GM18517 (cell line): ENCODE data around the gene BBX.

Source experiments
- ATAC-seq: cut with Tn5 transposase; IDR thresholded peaks from one replicate; pipeline ENCODE4 v1.9.1; 2021; ENCODE audit warnings: mild to moderate bottlenecking, moderate library complexity; ENCODE audit not compliant: unreplicated experiment

The BBX gene

DNA sequence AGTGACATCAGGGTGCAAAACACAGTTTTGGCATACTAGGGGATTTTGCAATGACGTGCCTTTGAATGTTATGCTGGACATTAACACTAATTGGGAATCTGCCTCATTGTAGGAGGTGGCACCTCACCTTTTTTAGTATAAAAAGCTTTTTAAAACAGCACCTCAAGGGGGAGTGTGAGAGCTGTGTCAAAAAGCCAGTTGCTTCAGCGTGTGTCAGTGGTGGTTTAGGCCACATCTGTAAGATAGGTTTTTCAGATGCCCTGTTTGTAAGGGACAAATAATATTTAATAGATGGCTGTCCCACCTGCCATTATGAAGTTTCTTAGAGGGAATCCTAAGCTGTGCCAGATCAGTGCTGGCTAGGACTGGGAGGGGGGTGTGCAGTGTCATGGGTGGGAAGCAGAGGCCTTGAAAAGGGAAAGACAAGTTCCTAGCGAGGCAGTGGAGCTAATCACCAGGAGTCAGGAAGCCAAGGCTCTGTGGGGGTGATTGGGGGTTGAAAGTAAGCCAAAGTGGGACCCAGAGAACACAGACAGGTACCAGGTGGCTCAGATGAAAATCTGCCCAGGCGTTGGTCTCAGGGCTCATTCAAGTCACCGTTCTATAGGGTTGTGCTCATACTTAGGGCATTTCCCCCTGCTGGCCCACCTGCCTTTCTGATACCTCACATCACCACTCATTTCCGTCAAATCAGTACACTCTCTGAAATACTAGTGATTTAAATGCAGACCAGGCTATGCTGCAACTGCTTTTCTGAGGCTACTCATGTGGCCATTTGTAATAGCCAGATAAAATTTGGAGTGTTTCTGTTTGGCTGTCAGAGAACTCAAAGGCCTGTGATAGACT is 120.5 kb downstream of the BBX start:
- ATAC-seq, result no peak

DNA sequence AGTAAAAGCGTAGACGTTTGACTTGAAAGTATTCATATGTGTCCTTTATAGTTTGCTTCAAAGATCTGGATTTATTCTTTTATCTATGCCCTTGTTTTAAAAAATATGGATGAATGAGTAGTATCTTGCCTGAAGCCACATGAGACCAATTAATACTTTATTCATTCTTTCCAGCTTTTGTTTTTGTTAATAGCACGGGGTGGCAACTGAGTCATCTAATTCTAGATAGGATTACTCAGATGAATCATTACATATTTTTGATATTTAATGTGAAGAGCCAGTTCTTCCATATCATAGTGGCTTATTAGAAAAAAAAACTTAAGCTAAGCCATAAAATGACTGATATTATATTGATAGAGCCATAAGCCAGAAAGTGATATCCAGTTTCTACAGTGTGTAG is 121.9 kb downstream of the BBX start:
- ATAC-seq, result no peak

DNA sequence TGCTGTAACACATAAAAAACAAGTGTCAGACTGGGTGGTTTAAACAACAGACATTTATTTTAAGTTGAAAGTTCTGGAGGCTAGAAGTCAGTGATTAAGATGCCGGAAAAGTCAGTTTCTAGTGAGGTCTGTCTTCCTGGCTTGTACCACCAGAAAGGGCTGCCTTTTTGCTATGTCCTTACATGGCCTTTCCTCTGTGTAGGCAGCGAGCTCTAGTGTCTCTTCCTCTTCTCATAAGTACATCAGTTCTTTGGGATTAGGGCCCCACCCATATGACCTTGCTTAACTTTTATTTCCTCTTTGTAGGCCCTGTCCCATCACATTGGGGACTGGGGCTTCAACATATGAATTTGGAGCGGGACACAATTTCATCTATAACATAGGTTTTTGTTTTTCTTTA is 128.0 kb downstream of the BBX start:
- no peak for ATAC-seq

DNA sequence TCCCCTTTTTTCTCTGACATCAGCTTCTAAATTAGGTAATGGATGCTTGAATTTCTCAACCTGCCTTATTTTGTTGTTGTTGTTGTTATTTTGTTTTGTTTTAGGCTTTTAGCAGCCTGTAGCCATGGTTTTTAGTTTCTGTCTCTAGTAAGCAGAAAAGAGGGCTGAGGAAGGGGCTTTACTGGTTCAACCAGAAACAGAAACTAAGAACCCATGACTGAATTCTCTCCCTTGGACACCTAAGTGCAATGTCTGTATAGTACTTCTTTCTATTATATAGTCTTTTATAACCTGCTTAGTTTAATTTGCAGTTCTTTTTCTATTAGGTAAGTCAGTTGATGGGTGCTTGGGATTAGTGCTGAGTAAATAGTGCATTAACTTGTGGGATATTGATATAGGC is 129.0 kb downstream of the BBX start:
- ATAC-seq, result peak; percentile 87

DNA sequence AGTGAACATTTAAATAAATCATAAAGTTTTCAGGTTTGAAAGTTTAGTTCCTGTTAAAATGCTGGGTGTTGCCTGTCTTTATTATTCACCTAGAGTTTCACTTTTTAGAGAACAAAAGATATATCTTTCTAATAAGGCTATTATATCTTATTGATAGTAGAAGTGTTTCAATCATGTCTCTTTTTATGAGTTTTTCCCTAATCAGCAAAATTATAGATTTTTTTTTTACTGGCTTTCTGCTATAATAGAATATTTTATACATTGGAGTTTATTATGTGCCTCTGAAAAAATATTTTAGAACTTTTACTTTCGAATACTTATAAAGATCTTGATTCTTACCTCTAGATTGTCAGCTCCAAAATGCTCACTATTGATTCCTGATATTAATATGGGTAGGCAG is 131.5 kb downstream of the BBX start:
- ATAC-seq, result no peak

DNA sequence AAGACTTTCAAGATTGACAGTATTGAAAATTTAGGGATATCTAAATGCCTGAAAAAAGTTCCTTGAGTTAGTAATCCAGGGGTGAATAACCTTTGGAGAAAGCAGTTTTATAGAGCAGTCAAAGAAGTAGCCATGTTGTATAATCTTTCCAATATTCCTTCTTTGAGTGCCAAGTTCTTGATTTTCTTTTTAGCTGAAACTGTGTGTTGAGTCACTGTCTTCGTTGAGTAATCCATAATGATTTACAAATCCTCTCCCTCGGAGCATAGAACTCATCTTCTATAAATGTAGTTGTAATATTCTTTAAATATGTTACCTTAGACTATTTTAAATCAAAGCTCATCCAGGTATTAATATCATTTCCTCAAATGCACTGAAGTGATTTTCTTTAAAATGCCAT is 135.2 kb downstream of the BBX start:
- ATAC-seq, result no peak

DNA sequence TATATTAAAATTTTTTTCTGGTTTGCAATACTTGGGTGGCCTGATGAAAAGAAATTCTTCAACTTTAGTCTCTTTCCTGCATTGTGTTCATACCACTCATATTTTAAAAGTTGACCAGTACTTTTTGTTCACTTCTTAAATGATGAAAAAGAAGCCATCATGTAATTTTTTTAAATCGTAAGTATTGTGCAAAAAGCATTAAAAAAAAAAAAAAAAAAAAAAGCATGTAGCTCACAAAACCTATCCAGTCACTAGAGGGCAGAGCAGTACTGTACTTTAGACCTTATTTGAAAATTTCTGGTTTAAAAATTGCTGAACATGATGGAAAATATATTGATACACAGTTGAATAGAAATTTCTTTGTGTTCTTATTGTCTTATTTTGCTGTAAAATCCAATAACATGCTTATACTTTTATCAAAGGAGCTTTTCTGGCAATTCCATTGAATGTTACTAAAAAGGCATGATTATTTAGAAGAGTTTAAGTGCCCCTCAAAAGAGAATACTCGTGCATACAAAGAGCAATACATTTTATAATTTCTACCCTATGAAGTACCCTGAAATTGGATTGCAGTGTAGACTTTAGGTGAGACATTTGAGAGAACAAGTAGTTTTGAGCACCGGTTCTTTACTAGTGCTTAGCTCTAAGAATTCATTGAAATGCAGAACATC is 137.7 kb downstream of the BBX start:
- no peak for ATAC-seq

DNA sequence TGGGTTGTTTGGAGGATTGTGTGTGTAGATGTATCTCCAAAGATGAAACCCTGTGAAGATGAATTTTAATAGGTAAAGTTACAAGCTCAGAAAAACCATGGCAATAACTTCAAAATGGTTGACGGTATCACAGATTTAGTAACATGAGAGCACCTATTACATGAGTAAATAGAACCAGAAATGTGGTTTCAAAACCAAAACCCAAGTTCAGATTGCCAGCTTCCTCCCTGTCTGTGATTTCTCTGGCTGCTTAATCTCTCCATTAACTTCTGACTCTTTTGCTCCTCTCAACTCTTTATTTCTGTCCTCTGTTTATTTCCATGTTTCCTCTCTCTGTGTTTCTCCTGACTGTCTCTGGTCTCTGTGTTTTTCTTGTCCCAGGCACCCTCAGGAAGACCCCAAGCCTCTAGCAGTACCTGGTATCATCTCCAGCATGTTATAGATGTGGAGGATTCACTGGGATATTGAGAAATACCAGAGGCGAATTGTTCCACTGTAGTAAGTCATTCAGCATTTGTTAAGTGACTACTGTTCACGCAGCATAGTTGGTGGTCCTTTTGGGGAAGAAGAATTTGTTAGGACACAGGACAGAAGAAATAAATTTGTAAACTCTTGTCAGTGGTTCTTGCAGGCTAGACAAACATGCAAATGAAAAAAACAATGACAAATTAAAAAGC is 138.8 kb downstream of the BBX start:
- ATAC-seq, result no peak

DNA sequence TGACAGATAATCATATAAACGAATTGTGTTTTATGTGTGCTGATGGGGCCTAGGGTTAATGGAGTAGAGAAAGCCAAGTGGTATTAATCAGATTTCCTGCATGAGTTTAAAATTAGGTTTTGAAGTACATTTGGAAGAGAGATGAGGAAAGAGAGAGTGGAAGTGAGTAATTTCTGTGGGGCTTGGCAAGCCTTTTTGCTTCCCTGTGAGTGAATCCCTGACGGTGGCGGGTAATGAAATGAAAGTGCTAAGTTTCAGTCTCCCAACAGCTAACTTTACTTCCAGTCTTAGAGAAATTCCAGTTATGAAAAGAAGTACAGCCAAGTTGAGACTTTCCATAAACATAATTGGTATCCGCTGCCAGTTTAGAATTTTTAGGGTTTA is 139.4 kb downstream of the BBX start:
- no peak for ATAC-seq

DNA sequence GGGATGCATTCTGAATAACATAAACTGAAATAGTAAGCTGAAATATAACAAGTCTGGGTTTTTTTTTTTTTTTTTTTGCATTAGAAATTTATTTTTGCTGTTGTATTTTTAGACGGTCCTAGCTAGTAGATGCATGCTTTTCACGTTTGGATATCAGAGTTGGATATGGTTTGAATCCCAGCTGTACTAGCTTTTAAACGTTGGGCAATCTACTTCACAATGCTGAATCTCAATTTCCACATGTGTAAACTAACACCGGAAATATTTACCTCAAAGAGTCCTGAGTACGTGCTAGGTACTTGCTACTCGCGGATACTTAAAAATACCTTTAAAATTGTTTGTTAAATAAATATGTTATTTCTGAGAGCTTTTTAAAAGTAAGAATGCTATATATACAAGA is 139.8 kb downstream of the BBX start:
- ATAC-seq, result no peak

DNA sequence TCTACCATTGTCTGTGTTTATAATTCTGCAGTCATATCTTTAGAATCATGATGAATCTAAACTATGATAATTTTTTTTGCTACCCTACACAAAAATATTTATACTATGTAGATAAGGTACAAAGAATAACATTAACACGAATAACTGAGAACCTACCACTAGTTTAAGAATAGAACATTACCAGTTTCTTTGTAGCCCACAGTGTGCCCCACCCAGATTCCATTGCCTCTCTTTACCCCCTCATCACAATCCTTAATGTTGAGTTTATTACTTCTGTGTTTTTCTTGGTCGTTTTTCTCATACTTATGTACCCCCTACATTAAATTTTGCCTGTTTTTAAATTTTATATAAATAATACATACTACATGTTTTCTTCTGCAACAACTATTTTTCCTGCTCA is 140.5 kb downstream of the BBX start:
- no peak for ATAC-seq

DNA sequence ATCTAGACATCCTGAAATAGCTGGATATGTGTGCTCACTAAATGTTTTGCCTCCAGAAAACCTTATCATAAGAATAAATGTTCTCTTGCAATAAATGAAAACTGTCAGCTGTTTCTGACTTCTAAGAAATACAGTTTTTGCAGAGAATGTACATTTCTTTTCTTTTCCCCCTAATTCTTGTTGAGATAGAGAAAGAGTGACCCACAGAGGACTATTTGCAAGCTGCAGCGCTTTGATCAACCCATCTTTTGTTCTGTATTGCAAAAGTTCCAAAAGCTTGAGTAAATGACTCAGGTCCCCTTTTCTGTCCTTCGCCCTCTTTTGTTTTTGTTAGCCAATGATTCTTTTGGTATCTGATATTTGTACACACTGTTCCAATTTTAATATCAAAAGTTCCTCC is 141.9 kb downstream of the BBX start:
- ATAC-seq, result no peak

DNA sequence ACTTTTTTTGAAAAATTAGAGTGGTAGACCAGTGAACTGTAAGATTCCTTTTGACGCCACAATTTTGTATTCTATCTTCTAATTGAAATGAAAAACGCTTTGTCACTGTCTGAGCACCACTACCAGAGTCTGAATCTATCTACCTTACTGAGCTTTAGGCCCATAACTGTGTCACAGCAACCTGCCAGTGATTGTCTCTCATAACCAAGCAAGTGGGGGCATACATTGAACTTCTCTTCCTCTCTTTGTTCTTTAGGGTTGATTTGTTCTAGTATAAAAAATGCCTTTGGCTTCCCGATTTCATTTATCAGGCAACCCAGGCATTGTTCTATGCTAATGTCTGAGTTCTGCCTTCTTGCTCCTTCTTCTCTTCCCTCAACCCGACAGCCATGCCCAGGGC is 142.6 kb downstream of the BBX start:
- no peak for ATAC-seq

DNA sequence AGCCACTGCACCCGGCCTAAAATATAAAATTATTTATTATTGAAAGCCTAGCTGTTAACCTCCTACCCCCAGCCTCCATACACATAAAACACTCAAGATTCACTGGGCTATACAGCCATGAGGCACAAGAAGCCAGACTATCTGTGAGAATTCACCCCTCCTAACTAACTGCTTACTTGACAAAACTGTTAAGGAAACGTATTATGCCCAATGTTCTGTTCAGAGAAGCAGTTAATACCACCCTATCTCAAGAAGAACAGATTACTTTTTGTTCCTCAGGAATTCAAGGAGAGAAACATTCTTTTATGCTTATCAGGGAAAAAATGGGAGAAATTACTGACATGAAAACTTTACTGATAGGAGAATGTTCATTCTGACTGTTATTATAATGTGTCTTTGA is 144.1 kb downstream of the BBX start:
- no peak for ATAC-seq

DNA sequence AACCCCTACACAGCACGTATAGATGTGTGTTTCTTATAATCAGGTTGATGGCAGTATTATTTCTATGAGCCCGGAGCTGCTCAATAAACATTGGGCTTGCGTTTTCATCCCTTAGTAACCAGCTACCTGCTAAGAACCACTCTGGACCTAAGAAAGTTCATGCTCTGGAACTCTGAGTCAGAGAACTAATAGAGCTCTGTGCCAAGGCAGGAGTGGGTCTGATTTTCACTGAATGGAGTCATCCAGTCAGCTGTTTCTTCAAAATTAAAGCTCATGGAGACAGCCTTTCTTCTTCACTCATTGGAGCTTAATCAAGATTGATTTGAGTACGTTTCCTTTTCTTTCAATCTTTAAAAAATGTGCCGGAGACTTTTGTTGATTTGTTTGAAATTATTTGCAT is 145.7 kb downstream of the BBX start:
- ATAC-seq, result no peak

DNA sequence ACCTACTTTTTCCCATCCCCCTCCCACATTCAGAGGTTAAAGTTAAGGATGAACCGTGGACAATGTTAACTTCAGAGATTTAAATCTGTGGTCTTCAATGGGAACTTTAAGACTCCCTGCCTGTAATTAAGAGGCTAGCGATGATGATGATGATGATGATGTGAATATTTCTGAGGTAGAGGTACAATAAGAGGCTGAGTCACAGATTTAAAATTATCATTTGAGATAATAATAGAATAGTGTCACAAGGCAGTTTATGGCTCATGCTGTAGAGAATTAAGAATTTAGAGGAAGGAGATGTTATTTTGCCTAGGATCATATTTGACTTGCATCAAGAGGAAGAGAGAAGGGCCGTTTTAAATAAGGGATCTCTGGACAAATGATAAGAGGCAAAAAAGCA is 146.2 kb downstream of the BBX start:
- ATAC-seq, result no peak

DNA sequence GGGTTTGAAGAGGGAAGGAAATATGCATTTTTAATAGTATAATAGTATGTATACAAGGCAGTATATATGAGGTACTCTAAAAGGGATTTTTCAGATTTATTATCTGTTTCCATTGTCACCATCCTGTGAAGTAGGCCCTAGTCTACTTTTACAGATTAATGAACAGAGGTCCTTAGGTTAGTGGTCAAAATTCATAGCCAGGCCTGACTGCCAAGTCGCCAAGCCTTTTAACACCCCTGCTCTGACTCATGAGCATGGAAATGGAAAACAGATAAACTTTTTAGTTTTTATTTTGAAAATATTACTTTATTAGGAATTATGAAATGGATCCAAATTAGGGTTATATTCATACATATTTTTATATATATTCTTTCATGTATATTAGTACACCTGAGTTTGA is 146.9 kb downstream of the BBX start:
- ATAC-seq, result no peak

DNA sequence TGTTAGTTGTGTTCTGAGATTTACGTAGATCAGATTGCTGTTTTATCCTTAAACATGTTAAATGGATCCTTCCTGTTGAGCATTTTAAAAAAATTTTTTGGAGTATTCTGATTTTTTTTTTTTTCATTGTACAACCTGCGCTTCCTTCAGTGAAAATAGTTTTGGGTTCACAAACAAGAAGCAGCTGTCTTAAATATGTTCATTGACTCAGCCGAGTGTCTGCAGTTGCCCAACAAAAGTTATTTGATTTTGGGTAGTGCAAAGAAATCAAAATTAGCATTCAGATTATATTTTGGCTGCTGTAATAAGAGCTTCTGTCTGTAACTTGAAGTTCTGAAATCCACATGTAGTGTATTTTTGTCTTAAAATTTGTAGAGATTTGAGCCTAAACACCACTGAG is 148.2 kb downstream of the BBX start:
- ATAC-seq, result no peak

DNA sequence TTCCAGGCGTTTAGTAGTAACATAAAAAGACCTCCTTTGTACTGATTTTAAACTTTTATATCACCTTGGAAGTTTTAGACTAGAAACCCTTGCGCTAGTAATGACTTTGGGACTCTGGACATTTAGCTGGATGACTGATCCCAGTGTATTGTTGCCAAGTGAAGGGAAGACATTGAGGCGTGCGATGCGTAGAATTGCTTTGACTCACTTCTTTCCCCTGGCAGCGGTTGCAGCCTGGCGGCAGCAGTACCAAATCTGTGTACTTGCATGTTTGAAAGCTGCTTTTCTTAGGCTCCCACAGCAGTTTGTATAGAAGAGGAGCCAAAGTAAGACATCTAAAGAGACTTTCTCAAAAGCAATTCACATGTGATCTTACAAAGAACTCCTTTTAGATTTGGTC is 151.6 kb downstream of the BBX start:
- no peak for ATAC-seq

DNA sequence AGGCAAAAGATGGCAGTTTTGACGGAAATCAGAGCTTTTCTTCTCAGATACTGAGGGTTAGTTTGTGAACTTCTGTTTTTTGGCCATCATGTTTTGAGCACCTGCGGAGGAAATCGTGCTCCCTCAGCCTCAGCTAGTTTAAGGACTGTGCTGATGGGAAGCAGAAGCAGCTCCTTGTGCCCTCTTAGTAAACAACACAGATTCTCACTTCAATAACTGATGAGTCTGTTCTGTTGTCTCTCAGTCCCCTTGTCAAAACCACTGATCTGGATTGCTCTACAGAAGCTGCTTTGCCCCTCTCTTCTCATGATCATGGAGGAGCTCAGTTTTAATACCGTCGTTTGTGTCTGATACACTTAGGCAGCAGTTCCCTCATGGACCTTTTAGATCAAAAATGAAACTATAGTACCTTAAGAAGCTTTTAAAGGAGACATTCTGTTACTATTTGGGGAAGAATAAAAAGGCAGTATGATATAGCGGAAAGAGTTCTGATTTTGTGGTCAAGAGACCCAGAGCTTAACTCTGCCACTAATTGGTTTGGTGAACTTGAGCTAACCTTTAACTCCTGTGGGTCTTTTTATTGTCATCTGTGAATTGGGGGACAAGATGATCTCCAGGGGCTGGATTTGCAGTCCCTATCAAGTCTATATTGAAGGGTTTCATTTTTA is 152.6 kb downstream of the BBX start:
- ATAC-seq, result no peak

DNA sequence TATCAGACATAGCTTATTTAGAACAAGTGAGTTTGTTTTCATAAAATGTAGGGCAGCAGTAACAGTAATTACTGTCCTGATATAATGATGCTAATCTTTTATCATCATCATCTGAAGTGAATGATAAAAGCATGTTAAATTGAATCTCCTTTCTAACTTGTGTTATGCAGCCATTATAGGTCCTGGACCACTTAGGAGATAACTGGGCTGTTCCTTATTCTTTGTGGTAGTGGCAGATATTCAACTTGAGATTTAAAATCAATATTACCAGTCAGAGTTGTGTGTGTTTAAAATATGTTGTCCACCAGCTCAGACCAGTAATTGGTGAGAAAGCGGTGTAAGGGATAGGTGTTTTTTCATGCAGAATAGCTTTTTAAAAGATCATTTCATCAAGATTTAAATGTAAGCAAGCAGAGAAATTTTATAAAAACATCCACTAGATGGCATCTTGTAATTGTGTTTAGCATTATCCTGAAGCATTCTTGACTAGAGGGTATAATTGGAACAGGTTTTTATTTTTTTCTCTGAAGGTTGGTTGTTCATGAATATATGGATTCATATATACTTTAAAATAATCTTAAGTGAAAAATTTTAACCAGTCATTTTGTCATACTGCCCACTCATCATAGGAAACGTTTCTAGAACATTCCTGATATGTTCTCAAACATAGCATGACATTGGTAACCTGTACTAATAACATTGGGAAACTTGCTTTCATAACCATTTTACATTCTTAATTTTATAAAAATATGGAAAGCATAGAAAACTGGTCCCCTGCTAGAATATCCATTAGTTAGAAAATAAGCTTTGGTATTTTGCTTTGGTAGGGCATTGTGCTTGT is 153.9 kb downstream of the BBX start:
- ATAC-seq, result no peak
